8988T (cell line): ENCODE data around the gene MICAL2.

Source experiments
- DNase-seq: peaks from one replicate; pipeline ENCODE4 v3.0.0; 2011

Gene MICAL2

DNA sequence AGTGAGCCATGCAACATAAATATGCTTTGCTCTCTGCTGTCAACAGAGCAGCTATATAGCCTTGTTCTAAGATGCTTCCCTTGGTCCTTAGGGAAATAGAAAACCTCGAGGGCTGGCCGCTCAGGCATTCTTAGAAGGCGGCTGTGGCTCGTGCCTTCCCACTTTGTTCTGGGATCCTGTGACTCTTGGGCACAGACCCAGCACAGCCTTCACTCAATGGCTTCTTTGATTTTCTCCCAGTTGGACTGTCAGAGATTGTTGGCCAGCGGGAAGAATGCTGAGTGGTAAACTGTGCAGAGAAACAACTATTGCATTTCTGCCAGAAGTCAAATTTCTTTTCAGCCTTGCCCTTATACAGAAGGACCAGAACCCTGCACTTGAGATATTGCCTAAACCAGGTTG lies 9.5 kb upstream of the MICAL2 start:
- no peak for DNase-seq

DNA sequence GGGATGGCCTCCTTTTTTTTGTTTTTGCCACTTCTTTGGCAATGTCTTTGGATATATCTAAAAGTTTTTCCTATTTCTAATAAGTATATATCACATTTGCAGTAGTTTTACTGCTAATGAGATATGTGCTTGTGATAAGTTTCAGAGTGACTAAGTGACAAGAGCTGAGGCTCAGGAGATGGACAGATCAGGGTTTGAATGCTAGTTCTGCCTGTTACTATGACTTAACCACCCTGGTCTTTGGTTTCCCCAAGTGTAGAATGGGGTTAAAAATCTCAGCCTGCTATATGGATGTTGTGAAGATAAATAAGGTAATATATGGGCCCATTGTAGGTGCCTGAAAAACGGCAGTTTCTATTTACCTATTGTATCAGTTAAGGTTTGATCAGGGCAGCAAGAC lies 9.1 kb upstream of the MICAL2 start:
- DNase-seq, result no peak

DNA sequence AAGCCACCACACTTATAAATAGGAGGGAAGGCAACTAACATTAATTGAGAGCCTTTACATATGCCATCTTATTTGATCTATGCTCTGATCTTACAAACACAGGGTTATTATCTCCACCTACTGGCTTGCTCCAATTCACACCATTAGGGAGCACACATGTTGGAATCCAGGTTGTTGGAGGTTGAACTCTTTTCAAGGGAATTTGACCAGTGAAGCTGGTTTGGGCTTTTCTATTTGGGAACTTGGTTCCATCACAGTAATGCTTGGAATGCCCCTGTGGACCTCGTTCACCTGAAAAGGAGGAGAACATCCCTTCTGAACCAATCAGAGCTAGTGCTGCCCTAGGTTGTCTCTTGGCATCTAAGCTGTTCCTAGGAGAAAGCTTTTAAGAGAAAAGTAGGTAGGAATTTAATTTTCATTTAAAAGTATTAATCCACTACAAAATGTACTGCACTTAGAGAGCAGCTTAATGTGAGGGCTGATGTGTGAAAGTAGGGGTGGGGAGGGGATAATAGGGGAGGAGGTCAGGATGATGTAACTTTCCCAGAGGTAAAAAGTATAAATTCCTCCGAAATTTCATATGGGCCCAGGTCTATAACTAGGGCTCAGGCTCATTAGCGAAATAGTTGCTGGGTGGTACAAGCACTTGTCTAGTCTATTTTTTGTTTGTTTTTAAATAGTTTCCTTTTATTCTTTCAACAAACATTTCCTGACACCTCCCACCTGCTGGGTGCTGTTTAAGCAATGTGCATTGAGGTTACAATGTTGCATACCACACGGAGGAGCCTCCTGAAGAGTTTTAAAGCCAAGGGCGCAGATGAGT lies 7.6 kb upstream of the MICAL2 start:
- no peak for DNase-seq

DNA sequence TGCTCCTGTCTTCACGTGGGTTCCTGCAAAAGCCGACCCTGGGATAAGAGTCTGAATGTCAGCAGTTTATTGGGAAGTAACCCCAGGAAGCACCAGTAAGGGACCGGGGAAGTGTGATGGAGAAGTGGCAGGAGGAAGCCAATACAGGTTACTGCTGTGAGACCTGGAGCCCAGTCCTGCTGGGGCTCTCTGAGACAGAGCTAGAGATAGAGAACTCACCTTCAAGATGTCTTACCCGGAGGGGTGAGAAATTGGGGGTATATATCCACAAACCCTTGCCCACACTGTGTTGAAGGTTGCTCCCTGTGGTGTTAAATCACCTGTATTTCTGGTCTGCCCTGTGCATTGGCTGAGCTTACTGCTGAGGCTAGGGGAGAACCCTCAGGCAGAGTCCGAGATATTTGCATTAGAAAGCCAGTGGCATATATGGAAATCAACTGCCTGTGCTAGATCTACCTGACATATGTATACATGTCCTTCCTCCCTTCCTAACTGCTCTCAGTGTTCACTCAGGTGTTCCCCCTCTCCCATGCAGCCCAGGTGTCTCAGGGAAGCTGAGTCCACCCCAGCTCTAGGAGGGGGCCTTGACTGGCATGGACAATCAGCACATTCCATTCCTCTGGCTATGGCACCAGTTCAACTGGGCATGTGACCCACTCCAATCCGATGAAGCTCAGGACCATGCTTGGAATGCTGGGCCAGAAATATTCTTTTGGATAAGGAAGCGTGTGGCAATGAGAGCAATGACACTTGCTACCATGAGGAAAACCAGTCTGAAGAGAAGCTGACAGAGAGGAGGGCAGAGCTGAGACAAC lies 6.8 kb upstream of the MICAL2 start:
- no peak for DNase-seq

DNA sequence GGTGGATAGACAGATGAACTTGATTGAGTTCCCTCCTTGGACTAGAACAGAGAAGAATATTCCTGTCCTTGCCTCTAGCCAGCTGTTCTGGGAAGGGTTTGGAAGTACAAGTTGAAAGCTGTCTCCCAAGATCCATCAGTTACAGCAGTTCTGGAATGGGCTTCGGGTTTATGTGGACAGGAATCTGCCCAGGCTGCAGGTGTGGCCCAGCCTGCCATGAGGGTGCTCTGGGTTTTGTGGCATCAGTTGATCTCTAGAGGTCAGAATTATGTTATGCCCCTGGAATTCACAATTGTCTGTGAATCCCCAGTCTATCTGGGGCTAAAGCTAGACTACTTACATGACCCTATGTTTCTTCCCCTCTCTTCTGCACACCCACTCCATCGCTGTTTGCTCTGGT lies 4.9 kb upstream of the MICAL2 start:
- no peak for DNase-seq

DNA sequence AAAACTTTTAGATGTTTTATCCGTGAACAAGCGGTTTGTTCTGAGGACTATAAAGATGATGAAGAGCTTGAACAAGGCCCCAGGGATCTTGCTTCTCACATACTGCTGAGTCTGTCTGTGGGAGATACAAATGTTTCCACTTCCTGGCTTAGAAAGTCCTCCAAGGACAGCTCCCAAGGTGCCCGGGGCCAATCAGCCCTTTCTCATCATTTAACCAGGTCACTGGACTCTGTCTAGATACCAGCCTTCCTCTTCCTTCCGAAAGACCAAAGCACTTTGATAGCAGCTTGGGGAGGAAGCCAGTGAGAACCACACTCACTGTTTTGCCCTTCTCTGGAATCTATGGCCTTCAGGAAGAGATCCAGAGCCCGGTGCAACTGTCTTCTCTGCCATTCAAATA lies 4.3 kb upstream of the MICAL2 start:
- DNase-seq, result no peak

DNA sequence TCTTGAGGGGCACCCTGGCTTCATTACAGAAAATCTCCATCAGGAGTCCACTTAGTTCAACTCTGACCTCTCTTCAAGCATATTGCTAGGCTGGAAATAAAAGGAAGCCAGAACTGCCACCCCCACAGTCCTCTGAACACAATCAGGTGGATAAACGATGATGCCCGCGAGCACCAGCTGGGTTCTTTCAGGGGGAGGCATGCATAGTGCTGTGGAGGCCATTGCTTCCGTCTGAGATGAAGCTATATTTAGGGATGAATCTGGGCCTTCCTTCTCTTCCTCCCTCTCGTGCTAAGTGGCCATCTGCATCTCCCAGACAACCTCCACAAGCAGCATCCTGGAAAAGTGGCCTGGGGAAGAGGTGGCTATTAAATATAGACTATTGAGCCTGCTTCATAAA lies 3.9 kb upstream of the MICAL2 start:
- no peak for DNase-seq

DNA sequence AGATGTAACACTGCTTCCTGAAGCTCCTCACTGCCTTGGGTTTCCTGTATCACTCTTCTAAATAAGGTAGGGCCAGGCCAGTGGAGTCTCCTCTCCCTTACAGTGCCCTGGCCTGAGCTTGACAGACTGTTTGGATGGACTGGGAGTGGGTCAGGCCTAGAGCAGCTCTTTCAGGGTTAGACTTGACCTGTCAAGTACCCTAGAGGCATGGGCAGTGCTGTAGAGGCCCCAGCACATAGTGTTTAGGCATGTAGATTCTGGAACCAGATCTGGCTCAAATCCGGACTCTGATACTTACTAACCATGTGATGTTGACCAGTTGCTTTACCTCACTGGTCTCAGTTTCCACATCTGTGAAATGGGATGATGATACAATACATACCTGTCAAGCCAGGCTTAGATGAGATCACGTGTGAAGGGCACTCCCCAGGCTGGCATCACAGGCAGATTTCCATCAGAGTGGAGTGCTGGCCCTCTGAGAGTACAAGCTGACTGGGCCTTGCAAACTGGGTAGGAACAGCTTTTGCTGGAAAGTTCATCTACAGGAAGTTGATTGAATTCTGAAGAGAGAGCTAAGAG lies 1.4 kb upstream of the MICAL2 start:
- no peak for DNase-seq

DNA sequence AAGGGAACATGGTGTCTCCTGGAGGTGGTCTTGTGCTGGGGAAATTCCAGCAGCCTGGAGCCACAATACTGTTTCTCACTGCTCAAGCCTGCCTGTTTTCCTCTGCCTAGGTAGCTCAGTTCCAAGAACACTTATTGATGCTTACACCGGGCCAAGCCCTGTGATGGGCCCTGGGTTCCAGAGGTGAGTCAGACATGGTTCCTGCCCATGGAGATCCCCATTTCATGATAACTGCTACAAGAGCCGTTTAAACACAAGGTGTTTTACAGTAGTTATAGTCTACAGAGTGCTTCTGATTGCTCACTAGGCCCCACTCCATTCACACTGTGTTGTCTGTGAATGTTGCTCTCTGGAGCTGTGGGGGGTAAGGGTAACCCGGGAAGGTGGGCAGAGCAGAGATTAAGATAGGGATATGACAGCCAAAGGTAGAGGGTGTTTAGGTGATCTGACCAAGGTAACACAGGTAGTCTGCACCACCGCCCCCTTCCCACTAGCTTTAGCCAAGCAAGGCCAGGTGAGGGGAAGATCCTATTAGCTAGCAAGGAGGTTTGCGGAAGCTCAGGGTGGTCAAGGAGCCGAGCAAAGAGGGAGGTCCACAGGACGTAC lies 696 bp upstream of the MICAL2 start:
- DNase-seq, result no peak

DNA sequence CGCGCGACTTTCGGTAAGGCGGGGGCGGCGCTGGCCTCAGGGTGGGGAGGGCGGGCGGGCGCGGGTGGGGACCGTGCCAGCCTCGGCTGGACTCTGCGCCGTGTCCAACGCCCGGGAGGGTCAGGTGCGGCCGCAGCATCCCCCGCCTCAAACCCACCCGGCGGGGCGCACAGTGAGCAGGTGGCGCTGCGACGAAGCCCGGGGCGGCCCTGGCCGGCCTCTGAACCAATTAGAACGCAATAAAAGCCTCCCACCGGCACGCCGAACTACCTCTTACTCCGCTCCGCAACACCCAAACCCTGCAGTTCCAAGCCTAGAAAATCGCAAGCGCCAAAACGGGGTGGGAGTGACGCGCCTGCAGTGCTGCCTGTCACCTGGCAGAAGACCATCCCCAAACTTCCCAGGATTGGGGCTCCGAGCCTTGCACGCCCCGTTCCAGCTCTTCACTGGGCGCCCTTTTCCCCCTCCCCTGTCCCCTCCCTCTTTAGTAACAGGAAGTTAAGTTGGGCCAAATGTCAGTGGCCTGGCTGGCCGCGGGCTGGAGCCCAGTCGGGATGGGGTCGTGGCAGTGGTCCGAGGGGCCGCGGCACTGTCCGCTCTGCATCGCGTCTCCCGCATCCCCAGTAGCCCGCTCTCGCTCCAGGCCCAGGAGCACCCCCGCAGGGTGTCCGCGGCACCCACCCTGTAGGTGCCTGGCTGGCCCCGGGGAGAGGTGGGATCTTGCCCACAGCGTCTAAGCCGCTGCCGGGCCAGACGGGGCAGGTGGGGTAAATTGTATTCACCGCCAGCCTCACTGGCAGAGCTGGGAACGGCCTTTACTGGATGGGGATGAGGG lies 541 bp downstream of the MICAL2 start:
- DNase-seq, result no peak

DNA sequence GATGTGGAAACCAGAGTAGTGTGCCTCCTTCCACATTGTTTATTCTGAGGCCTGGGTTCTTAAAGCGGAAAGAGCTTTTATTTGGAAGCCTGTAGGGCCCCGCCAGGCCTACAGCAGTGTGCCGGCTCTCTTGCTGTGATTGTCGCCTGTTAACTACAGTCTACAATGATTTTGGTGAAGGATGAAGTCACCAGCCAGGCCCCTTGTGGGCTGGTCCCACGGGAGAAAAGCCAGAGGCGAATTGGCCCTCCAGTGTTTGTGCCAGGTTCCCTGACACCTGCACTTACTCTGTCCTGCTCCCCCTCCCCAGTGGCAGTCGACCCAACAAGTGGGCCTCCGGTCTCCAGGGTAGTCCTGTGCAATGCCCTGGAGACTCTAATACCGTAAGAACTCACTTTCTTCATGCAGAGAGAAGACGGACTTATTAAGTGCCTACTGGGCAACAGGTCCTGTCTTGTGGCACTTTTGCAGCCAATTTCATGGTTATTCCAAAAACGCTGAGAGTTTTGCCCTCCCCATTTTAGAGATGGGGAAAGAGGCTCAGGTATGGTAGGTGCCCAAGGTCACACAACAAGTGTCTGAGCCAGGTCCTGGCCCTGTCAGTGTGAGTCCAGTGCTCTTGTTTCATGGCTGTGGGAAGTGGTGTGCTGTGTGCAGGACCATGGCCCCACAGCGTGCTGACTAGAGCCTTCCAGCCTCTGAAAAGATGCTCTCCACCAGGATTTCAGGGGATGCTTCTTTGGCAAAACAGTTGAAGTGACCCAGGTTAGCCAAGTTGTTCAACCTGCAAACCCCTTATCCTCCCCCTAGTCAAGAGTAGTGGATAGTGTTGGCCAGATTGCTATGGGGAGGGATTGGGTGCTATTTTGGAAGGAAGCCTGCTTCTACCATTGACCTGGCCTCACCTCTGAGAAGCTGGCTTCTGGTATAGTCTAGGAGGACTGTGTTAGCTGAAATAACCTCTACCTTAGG lies 1.4 kb downstream of the MICAL2 start:
- DNase-seq, result no peak

DNA sequence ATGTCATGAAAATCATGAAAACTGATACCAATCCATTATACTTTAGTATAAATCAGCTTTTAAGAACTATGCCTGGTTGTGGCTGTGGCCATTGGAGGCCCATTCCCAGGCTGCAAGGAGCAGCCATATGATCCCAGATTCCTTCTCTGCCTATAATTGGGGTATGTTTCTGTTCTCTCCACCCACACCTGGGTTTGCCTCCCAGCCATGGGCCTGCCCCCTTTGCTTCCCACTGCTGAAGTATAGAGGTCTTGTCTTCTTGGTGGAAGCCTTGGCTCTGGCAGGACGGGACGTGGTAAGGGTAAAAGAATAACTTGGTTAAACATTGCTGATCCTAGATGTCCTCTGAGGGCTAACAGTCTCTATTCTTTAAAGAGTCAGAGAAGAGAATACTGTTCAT lies 2.4 kb downstream of the MICAL2 start:
- no peak for DNase-seq

DNA sequence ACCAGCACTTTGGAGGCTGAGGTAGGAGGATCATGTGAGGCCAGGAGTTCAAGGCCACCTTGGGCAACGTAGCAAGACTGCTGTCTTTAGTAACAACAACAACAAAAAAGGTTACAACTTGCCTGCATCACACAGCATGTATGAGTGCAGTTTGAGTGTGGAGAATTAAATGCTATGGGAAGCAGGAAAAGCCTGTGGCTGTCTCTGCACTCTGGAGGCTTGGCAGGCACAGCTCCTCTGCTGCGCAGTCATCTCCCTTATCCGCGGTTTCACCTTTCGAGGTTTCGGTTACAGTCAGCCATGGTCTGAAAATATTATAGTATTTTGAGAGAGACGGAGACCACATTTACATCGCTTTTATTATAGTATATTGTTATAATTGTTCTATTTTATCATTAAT lies 2.9 kb downstream of the MICAL2 start:
- DNase-seq, result no peak

DNA sequence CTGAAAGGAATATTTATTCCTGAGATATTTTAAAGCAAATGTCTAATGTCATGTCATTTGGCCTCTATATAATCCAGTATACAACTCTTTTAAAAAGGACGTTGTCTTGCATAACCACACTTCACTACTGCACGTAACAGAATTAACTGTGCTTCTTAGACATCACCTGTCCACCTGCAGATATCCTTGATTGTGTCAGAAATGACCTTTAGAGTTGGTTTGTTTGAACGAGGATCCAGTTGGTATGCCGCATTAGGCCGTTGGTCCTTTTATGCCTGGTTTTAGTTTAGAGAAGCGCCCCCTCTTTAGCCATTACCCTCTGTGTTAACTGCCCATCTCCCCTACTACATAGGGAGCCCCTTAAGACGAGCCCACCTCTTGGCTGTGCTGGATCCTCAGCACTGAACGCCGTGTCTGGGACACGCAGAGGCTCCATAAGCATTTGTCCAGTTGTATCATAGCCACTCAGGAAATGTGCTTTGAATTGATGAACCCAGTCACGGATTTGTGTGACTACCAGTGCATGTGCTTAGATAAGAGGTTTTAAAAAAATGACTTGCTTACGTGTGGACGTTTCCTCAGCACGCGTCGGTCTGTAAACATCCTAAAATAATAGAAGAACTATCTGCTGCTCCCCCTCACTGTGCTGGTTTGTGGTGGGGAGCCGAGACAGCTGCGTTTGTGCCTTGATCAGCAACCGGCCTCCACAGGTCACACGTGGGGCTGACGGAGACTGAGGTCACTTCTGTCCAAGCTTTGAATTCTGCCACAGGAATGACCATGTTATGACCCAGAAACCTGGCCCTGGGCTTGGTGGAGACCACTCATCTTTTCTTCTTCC lies 4.0 kb downstream of the MICAL2 start:
- DNase-seq, result no peak

DNA sequence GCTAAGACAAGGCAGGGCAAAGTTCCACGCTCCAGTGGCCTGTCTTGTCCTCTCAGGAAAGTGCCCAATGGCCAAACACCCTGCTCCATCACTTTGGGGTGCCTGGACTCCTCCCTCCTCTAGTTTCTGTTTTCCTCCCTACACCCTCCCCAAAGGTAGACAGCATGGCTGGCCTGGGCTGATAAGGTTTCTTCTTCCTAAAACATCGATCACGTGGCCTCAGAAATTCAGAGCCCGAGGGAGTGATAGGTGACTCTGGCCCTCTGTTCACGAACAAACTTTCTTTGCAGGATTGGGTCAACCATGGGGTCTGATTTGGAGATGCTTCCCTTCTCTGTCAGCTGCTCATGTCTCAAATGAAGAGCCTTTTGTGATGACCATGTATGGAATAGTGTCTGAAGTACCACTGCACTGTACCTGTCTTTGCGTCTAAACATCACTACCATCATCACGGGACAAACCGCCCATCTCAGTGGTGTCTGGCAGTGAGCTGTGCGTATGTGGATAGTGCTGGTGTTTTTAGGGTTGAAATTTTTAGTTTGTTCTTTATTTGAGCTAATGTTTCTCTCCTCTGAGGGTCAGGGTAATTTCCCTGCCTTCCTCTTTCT lies 6.1 kb downstream of the MICAL2 start:
- DNase-seq, result no peak

DNA sequence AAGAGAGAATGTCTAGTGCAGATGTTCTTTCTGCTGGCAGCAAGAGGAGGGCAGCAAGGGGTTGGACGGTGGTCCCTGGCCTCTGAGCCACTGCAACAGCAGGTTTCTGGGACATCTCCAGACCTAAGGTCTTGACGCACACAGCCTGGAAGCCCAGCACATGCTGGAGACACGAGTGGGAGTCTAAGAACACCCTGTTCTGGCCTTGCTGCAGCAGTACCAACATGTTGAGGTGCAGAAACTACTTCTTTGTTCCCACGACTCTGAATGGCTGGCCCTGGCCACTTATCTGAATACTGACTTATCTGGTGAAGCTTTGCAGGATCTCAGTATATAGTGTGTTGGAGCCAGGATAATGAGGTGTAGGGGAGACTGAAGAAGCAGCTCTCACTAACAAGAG lies 6.8 kb downstream of the MICAL2 start:
- DNase-seq, result no peak

DNA sequence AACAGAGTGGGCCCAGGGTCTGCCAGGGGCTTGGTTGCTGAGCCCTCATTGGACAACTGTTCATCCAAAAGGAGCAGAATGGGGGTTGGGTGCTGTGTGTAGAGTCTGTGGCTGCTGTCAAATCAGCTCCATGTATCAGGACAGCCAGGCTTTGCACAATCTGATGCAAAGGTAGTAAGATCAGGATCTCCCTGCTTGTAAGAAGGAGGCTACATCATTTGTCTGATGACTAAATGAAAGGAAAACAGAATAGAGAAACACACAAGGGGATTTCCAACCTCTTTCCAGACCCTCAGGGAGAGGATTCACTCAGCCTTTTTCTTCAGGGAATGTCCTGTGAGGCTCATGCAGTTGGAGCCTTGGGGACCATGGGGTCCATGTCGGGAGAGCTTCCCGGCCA lies 7.2 kb downstream of the MICAL2 start:
- no peak for DNase-seq

DNA sequence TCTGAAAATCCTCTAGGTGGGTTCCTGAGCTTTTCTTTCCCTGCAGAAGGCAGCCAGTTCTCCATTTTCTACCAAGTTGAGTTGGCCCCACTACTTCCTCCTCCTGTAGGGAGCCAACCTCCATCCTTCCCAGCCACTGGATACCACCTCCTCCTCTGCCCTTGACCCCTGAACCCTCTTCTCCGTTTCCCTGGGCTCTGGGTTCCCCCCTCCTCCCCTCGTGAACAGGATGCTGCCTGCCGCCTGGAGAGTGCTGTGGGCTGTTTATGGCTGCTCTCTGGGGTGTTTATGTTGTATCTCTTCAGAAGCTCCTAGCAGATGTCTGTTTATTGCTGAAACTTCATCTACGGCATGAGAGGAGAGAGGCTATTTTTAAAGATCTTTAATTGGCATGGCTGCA lies 8.6 kb downstream of the MICAL2 start:
- no peak for DNase-seq

DNA sequence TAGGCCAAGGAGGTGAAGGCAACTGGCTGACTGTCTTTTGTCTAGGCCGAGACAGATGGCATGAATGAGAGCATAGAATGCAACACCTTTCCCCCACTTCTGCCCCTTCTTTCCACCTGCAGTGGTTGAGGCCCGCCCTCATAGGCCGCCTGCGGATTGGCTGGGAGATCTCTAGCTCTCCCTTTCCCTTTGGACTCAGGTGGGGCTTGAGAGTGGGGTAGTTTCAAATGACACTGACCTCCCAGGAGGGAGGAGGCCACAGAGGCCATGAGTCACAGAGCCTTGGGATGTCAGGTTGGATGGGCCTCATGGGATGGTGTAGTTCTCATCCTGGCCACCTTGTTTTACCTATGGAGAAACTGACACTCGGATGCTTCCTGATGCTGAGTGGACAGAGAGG lies 9.1 kb downstream of the MICAL2 start:
- DNase-seq, result no peak
